Stimulated activated CD4-positive, alpha-beta T cell treated with anti-CD3 and anti-CD28 coated beads, Interleukin-1b, Interleukin-23, amount 100 ng/mL, for 4 hours (primary cell): Measurements from ENCODE around the gene TAGLN2.
A peak's percentile ranks its signal among the peaks of the same experiment; 100 is the strongest.
"Not testable (repeated sequence)": the region's sequence is repeated elsewhere in the genome, so short reads cannot be mapped to it uniquely, and the experiment has no call there.

Source experiments
- DNase-seq, 2 donors: peaks; one replicate each; pipeline ENCODE4 v3.0.0-alpha.2; 2020; ENCODE audit warnings: low read depth in 2 of 2

The TAGLN2 gene

DNA sequence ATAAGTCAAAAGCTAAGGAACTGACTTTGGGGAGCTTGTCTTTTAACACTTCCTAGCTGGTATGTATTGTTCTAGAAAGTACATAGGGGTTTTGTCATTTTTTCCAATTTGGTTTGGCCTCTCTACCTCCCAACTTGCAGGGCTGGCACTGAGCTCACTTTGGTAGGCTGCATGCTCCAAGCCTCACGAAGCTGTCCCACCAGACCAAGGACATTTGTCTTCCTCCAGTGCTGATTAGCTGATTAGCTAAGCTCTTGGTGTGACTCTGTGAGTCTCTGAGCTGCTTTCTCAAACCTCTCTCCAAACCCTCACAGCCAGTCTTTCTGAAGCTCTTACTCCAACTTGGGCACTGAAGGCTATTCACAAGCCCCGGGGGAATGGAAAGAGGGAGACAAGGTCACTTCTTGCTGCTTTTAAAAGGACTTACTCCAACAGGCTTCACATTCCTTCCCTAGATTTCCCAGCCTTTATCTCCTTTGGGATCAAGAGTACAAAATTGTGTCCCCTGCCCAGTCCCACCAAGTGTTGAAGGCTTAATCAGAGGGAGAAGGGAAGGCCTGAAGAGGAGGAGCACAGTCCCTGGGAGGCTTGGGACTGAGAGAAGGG, 24.4 kb downstream of the TAGLN2 start:
- no peak for DNase-seq

DNA sequence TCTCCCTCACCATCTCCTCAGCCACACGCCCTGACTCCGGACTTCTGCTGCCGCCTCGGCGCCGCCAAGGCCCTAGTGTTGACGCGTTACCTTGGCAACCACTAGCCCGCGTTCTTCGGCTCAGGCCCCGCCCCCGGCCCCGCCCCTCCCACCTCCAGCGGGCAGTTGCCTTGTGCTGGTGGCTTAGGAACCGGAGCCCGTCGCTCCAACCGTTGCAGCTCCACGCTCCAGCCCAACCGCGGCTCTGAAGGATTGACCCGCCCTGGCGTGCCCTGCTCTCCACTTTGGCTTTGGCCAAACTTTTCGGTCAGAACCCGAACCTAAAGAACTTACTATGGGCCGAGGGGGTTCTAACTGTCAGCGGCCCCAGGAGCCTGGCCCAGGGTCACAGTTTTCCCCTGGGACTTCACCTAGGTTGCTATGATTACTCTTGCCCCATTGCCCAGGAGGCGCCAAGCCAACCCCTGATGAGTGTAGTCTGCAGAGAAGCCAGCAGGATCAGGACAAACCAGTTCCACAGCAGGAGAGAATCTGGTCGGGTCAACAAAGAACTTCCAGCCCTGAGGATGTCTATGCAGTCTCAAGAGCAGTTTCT, 25.1 kb downstream of the TAGLN2 start, which contains the start of gene CFAP45:
Gene CFAP45 (minus strand): TSS at position 80 of the 595 bp plus-strand sequence. CDS start 67 bp downstream, at position 13.
- DNase-seq, result no peak

DNA sequence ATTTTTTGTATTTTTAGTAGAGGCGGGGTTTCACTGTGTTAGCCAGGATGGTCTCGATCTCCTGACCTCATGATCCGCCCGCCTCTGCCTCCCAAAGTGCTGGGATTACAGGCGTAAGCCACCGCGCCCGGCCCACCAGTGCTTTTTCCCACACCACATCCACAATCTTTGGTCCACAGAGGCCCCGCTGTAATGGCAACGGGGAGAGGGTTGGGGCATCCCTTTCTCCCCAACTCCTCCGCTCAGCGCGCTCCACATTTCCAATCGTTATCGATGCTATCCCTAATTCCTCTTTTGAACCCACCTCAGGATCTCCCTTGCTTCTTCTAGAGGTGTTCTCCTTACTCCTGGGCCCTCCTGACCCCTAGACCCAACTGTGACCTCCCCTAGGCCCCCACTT, 25.7 kb downstream of the TAGLN2 start:
- not testable (repeated sequence) for DNase-seq

DNA sequence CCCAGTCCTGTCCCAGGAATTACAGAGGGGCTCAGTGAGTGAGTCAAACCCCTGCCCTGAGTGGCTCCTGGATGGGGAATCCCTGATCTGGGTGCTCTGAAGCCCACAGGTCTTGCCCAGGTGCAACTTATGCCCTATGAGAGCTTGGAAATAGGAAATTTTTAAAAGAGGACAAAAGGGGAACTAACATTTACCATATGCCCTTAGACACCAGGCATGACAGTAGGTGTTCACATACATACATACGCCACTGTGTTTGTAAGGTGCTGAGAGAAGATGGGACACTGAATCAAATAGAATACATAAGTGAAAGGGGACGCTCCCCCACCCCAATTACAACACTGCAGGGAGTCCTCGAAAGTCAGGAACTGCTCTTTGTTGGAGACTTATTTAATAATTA, 26.8 kb downstream of the TAGLN2 start:
- no peak for DNase-seq

DNA sequence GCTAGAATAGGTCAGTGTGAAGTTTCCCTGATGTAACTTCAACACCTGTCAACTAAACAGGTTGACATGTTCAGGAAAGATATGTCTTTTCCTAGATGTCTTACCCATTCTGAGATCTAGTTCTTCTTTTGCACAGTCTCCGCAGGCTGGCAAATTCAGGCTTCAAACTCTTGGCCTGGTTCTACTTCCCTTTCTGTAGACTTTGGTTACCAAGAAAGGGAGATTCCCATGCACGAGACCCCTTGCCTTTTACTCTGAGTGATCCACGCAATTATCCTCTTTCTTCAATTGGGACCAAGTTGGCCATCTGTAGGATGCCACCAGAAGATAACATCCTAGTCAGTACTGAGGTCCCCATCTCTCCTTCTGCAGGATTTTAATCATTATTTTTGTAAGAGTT, 27.3 kb downstream of the TAGLN2 start:
- DNase-seq, result no peak

DNA sequence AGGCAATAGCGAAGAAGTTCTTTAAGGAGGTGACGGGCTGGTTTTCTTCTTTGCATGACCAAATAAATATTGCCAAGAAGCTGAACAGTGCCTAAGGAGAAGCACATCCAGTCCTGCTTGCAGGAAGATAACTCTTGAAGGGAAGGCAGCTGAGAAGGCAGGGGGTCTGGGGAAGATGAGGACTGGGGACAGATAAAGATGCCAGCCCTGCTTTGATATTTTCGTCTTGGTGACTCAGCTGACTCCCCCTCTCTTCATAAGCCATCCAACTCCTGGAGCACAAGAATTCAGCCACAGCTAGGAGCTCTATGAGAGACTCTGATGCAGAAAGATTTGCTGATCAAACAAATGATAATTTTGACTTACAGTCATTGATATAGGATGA, 28.8 kb downstream of the TAGLN2 start:
- DNase-seq, result no peak

DNA sequence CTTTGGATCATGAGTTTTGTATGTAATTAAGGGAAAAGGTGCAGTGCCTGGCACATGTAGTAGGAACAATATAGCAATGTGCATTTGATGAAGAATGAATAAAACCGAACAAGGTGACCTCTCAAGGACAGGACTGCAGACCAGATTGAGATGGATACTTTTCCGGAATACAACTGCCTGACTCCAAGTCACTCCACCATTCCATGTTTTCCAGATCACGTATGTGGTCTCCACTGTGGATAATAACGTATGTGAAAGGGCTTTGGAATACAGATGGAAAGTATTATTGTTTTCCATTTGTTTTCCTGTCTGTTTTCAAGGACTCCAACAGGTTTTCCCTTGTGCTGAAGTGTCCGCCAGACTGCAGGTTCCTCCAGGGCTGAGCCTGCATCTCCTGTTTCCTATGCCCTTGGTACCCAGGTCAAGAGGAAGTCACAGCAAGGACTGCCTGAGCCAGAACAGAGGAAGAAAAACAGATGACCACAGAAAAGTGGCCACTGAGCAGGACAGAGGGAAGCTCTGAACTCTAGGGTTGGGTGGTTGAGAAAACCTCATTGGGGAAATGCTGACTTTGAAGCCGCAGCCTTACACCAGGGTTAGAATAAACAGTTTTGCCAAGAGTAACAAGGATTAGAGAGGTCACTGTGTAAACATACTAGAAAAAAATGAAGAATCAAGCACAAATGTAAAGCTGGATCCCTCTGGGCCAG, 29.3 kb downstream of the TAGLN2 start:
- no peak for DNase-seq

DNA sequence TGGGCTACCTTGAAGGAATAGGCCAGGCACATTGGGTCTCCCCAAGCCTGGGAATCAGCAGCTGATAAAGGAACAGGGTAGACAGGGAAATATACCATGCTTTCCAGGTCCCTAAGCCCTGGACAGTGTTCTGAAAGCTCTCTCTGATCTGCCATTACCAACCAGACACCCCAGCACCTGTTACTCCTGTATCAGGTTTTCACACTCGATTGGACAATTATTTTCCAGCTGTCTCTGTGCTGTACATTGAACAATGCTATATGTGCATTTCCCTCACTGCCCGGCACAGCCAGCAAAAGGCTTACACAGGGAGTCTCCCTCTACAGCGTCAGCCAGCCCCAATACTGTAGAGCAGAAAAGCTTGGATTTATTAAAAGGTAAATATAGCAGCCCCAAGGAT, 30.0 kb downstream of the TAGLN2 start:
- DNase-seq, result no peak

DNA sequence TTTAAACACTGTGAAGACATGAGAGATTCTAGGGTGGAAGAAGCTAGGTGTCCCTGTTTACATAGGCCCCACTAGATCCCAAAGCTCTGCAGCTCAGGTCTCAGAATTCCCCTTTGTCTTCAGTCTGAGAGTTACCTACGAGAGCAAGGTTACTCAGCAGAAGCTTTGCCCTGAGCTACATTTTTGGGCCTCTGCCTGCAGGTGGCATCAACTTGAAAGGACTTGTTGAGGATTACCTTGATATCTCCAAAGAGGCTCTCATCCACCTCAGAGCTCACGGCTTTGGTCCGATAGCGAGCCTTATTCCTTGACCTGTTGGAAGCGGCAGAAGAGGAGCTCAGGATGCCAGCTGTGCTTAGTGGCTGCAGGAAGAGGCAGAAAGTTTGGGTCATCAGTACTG, 32.4 kb downstream of the TAGLN2 start:
- no peak for DNase-seq

DNA sequence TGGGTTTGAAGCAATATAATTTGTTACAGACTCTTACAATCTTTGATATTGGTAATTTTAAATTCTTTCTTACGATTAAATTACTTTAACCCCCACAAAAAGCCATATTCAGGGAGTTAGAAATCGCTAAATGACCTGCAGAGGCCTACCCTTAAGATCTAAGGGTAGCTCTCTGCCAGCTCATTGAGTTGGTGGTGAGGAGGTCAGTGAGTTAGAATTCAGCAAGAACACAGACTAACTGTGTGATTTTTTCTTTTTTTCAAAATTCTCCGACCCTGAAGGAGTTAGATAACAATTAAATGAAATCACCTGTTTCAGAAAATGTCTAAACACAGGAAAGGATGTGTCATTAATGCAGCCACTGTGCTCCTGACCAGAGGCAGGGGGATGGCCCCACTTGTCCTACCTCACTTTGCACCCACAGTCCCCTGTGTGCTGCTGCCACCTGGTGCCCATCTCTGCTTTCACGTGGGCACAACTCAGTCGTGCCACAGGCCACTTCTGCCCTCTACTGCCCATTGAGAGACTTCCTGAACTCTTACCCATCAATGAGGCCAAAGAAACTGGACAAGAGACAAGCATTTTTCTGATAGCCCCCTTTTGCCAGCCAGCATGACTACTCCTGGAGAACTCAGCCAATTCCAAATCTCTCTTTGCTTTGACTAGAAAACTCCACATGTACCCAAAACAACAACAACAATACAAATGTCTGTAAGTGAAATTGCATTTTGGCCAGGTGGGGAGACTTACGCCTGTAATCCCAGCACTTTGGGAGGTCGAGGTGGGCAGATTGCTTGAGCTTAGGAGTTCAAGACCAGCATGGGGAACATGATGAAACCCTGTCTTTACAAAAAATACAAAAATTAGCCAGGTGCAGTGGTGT, 33.8 kb downstream of the TAGLN2 start:
- peak; percentile 50 to 57 for DNase-seq

DNA sequence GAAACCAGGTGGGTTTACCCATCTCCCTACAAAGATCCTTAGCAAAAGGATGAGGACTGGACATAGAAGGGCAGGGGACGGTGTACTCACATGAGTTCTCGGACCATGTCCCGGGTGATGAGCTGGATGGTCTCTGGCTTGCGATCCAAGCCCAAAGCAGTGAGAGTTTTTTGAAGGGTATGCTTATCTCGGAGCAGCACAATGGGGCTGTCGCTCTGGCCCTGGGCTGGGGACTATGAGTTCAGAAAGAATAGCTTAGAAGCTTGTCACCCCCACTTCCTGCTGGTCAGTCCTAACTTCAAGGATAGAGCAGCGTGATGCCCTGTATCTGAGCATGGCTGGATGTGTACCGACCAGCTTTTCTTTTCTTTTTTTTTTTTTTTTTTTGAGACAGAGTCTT, 34.9 kb downstream of the TAGLN2 start:
- DNase-seq, result no peak

DNA sequence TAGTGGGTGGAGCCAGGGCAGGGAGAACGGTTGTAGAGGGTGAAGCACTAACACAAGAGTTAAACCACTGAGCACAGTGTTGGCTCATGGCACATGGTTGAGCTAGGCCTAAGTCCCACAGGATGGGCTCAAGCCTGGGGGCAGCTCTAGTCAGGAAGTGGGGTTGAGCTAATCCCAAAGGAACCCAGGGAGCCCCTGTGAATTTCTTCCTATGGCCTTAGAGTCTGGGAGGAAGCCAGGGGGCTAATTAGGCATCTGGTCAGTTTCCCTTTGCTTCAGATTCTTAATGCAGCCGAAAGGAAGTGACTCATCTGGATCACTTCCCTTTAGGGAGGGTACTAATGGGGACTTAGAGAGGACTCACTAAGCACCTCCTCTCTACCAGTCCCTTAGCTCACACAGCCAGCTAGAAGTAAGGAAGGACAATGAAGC, 35.5 kb downstream of the TAGLN2 start:
- DNase-seq, result no peak

DNA sequence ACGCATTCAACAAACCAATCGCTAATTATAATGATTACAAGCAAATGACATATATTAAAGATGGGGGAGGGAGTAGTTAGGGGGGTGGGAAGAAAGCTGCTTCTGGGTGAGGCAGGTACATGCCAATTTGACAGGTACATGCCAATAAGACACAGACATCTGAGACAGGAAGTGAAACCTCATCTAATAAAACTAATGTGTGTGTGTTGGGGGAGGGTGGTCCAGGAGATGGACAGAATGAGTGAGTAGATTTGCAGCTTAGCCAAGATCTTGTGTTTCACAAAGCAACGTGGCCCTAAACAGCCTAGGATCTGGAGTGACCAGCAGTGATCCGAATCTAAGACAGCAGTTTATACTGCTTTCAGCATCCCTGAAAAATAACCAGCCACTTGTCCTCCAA, 36.1 kb downstream of the TAGLN2 start:
- no peak for DNase-seq

DNA sequence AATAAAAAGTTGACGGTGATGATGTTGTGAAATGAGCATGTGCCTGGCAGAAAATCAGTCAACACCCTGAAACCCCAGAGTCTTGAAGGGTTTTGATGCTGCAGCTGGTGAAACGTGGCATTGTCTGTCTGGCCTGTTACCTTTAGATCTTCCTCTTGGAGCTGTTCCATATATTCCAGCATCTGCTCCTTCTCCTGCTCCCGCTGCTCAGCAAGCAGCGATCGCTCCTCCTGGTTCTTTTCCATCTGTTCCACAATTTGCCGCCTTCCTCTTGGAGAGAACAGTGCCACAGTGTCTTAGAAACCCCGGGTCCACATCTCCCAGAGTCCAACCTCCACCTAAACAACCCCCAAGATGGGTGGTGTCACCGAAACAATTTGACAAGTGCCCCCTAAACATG, 41.0 kb downstream of the TAGLN2 start:
- no peak for DNase-seq

DNA sequence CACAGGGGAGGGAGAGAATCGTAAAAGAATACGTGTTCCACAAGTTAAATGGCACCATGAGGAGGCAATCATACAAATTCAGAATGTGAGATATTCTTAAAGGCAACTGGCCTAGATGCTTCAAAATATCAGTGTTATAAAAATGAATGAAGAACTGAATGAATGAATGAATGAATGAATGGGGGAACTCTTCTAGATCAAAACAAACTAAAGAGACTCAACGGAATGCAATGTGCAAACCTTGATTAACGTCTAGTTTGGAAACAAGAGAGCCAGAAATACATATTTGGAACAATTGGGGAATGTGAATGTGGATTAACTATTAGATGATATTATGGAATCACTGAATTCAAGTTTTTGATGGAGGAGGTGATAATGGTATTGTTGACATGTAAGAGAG, 42.2 kb downstream of the TAGLN2 start:
- no peak for DNase-seq

DNA sequence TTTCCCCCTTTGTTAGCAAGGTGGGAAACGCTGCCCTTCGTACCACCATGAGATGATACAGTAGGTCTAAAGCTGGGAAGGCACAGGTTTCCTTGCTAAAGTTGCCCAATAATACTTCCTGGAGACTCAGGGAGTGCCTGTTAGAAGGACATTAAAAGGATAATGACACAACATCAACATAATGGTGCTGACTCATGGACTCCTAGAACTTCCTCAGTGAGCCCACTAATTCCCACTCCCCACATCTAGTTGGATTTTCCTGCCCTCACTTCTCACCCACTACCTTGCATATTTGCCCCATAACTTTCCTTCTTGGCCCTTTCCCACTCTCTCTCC, 42.8 kb downstream of the TAGLN2 start:
- DNase-seq, result no peak

DNA sequence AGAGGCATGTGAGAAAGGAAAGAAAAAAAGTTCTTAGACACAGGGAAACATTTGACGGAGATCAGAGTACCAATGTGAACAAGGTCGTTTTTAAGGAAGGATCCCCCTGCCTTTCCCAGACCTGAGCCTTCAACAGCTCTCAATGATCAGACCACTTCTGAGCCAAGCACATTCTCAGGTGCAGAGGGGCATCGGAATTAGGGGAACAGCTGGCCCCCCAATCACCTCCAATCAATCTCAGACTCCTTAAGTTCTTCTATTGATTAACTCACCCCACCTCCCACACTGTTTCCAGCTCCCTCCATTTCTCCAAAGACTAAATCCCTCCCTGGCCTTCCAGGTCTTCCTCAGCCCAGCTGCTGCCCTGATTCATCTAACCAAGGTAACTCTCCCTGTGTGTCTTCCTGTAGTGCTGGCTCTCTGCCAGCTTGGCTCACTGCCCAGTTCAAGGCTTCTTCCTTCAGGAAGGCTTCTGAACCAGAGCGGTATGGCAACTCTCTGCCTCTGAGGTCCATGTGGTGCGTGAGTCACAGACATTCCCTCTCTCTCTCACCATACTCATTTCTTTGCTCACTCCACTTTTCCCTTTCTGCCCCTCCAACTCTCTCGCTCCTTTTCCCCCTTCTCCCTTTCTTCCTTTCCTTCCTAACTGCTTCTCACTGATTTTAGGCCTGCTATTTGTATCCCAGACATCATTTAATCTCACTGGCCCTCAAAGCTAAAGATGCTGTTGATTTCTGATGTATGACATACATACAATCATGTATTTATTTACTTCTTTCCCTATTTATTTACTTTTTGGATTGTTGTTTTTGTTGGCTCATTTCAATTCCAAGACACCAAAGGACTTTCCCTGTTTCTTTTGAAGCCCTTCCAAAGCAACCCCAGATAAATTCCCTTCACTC, 43.4 kb downstream of the TAGLN2 start:
- peak; percentile 3 to 8 for DNase-seq

DNA sequence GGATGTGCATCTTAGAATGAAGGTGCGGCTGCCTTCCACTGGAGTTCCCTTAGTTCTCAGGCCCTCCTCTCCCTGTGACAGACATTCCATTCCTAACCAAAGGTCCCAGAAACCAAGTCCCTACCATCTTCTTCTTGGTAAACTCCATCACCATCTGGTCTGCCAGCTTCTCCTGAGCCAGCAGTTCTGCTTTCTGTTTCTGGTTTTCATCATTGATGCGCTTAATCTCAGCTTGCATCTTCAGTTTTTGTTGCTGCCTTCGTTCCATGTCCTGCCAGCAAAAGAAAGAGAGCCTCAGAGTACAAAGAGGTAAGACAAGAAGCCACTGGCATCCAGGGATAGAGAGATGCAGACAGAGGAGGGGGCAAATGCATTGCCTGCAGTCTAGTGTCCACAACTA, 44.9 kb downstream of the TAGLN2 start:
- DNase-seq, result no peak

DNA sequence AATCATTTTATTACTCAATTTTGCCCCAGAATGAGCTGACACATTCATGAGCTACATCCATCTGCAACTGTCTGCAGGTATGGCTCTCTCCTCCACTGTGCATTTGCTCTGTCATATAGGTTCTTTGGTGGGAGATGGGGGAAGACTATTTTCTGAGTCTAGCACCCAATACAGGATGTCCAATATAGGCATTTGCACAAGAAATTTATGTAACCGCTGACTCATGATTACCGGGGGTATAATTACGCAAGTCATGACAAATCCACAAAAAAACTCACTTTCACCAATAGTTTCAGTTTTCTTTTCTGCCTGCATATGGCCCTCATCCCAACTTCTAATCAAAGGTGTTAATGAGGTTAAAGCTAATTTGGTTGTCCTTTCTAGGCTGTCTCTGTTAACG, 45.3 kb downstream of the TAGLN2 start:
- DNase-seq, result no peak

DNA sequence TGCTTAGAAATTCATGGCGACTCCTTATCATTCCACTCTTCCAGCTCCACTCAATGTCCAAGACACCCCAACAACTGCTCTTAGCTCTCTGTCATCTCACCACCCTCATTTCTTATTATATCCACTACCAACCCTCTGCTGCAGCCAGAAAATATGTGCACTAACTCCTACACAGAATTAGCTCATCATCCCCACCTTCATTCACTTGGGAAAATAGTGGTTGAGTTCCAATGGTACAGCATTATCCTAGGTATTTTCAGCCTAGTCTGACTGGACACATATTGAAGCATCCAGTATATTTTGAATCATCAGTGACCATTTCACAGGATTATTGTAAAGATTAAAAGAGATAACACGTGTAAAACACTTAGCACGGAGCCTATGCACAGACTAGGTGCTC, 46.2 kb downstream of the TAGLN2 start:
- no peak for DNase-seq

DNA sequence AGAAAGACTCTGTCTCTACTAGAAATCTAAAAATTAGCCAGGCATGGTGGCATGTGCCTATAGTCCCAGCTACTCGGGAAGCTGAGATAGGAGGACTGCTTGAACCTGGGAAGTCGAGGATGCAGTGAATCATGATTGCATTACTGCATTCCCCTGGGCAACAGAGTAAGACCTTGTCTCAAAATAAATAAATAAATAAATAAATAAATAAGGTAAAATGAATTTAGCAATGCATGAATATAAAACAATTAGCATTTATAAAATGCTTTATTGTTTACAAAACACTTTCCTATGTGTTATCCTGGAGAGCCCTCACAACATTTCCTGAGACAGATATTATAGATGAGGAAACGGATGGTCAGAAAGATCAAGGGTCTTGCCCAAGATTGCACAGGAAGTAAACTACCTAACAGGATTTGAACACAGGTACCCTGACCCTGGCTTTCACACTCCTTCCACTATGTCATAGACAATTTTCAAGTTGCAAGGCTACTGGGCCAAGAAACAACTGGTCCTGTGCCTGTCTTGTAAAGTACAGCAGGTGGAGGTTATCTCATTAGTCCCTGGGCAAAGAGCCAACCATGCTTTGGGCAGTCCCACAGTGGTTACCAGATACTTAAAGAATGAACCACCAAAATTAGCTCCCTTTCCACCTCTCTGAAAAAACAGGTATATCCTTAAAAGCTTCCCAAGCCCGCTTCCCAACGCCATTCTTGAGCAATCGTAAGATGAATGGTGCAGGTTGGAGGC, 47.4 kb downstream of the TAGLN2 start:
- DNase-seq, result no peak
